Measurements from ENCODE around the gene TUBB8.
"Not testable (repeated sequence)": the region's sequence is repeated elsewhere in the genome, so short reads cannot be mapped to it uniquely, and the experiment has no call there.

TUBB8 gene

DNA sequence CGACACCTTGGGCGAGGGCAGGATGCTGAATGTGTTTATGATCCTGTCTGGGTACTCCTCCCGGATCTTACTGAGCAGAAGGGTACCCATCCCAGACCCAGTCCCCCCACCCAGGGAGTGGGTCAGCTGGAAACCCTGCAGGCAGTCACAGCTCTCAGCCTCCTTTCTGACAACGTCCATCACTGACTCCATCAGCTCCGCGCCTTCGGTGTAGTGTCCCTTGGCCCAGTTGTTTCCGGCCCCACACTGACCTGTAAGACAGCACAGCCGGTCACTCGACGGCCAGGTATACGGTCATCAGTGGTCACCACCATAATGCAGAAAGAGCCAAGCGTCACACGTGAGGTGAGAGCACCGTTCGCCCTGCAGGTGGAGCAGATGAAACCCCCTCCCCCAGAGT is 1.2 kb downstream of the TUBB8 start:
- not testable (repeated sequence) for DNase-seq (ENCODE audit: low spot score)

DNA sequence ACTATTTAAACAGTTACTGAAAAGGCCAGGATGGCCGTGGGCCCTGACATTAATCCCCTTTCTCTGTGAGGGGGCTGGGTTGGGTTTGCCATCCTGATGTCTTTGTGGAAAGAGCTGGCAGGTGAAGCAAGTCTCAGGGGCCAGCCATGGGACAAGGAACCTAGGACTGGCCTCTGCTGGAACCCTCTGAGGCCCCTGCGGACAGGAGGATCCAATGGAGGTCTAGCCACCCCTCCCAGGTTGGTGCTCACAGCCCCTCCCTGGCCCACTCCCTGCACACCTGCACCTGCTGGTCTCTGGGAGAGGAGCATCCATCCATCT is 35.8 kb downstream of the TUBB8 start:
- DNase-seq (ENCODE audit: low spot score), result not testable (repeated sequence)

DNA sequence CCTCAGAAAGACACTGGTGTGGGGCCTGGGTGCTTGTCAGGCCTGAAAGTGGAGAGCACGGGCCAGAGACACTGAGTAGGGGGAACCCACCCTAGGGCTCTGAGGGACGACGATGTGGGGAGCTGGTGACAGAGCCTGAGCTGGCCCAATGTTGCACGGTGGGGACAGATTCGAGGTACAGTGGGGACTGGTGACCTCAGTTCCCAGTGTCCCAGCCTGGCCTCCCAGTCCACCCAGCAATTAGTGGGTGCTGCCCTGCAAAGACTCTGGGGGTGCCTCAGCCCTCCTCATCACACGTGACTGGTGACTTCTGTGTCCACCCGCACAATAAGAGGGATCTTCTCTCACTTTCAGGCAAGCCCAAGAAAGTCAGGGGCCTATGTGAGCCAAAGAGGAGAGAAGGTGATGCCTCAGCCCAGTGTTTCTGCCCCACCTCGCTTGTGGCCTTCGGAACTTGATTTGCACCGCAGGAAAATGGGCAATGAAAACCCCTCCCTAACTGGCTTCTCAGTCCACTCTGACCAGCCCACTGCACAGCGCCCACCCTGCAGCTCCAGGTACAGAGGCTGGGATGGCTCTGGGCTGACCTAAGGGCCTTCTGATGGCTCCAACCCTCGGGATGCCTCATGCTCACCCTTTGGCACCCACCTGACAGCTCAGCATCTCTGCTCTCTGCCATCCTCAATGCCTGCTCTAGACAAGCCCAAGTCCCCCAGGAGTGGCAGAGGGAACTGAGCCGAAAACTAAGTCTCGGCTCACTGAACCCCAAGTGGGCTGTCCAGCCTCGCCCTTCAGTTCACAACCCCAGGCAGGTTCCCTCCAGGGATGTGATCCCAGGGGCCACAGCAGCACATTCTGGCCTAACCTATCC is 36.4 kb downstream of the TUBB8 start:
- DNase-seq (ENCODE audit: low spot score), result not testable (repeated sequence)

DNA sequence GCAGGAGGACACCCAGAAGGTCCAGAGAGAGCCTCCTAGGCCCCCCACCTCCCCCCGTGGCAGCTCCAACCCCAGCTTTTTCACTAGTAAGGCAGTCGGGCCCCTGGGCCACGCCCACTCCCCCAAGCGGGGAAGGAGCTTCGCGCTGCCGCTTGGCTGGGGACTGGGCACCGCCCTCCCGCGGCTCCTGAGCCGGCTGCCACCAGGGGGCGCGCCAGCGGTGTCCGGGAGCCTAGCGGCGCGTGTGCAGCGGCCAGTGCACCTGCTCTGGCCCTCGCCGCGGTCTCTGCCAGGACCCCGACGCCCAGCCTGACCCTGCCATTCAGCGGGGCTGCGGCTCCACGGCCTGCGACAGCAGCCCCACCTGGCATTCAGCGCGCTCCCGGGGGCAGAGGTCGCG is 37.8 kb downstream of the TUBB8 start:
- not testable (repeated sequence) for DNase-seq (ENCODE audit: low spot score)

DNA sequence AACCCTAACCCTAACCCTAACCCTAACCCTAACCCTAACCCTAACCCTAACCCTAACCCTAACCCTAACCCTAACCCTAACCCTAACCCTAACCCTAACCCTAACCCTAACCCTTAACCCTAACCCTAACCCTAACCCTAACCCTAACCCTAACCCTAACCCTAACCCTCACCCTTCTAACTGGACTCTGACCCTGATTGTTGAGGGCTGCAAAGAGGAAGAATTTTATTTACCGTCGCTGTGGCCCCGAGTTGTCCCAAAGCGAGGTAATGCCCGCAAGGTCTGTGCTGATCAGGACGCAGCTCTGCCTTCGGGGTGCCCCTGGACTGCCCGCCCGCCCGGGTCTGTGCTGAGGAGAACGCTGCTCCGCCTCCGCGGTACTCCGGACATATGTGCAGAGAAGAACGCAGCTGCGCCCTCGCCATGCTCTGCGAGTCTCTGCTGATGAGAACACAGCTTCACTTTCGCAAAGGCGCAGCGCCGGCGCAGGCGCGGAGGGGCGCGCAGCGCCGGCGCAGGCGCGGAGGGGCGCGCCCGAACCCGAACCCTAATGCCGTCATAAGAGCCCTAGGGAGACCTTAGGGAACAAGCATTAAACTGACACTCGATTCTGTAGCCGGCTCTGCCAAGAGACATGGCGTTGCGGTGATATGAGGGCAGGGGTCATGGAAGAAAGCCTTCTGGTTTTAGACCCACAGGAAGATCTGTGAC is 38.7 kb downstream of the TUBB8 start:
- not testable (repeated sequence) for DNase-seq (ENCODE audit: low spot score)
